ENCODE measurements around the gene PRSS38.

Gene PRSS38

GRCh38 chr1:227886993-227887696 lies 71.7 kb downstream of the PRSS38 start:
- peak; percentile 33 for DNase-seq

GRCh38 chr1:227887697-227888403 lies 72.4 kb downstream of the PRSS38 start:
- peak; percentile 41 for DNase-seq

GRCh38 chr1:227888404-227889046 lies 73.0 kb downstream of the PRSS38 start:
- DNase-seq = no peak

GRCh38 chr1:227889047-227889862 lies 73.8 kb downstream of the PRSS38 start:
- DNase-seq = no peak

GRCh38 chr1:227889863-227890405 lies 74.5 kb downstream of the PRSS38 start:
- no peak for DNase-seq

GRCh38 chr1:227890451-227891222 lies 75.2 kb downstream of the PRSS38 start:
- no peak for DNase-seq

- no peak for DNase-seq
Observed at GRCh38 chr1:227891223-227891954, 75.9 kb downstream of the PRSS38 start.

GRCh38 chr1:227891955-227892488 lies 76.5 kb downstream of the PRSS38 start:
- DNase-seq = no peak

GRCh38 chr1:227892489-227893299 lies 77.2 kb downstream of the PRSS38 start:
- DNase-seq = no peak

GRCh38 chr1:227893300-227893948 lies 77.9 kb downstream of the PRSS38 start:
- no peak for DNase-seq

GRCh38 chr1:227893949-227894721 lies 78.7 kb downstream of the PRSS38 start:
- no peak for DNase-seq

- DNase-seq = no peak
Observed at GRCh38 chr1:227894831-227895451, 79.5 kb downstream of the PRSS38 start.

Measured in stimulated activated CD4-positive, alpha-beta T cell treated with anti-CD3 and anti-CD28 coated beads, Interleukin-12 subunit alpha, Interleukin-12 subunit beta, amount 100 ng/mL, for 4 hours (primary cell).